GM21360 (cell line): ENCODE measurements around the gene SPAG9.
A peak's percentile ranks its signal among the peaks of the same experiment; 100 is the strongest.
"Not testable (repeated sequence)": the region's sequence is repeated elsewhere in the genome, so short reads cannot be mapped to it uniquely, and the experiment has no call there.

Experiments used
- ATAC-seq: cut with Tn5 transposase; IDR thresholded peaks from one replicate; pipeline ENCODE4 v1.9.1; 2021; ENCODE audit warnings: mild to moderate bottlenecking, moderate library complexity; ENCODE audit not compliant: unreplicated experiment

Gene SPAG9

GRCh38 chr17:51087072-51087757 lies 33.5 kb downstream of the SPAG9 start:
- no peak for ATAC-seq

- no peak for ATAC-seq
These were observed 35.4 kb downstream of the SPAG9 start for GRCh38 chr17:51085150-51085805.

GRCh38 chr17:51083981-51084380 lies 36.7 kb downstream of the SPAG9 start:
- ATAC-seq: no peak

GRCh38 chr17:51083364-51083763 lies 37.3 kb downstream of the SPAG9 start:
- not testable (repeated sequence) for ATAC-seq

- no peak for ATAC-seq
These were observed 41.6 kb downstream of the SPAG9 start for GRCh38 chr17:51079049-51079448.

GRCh38 chr17:51078009-51078592 lies 42.6 kb downstream of the SPAG9 start:
- no peak for ATAC-seq

GRCh38 chr17:51076821-51077220 lies 43.8 kb downstream of the SPAG9 start:
- ATAC-seq: no peak

GRCh38 chr17:51071556-51071955 lies 49.1 kb downstream of the SPAG9 start:
- no peak for ATAC-seq

- no peak for ATAC-seq
These were observed 55.2 kb downstream of the SPAG9 start for GRCh38 chr17:51065466-51065865.

- no peak for ATAC-seq
These were observed 56.5 kb downstream of the SPAG9 start for GRCh38 chr17:51064061-51064735.

- ATAC-seq: no peak
These were observed 60.3 kb downstream of the SPAG9 start for GRCh38 chr17:51060396-51060795.

- ATAC-seq: no peak
These were observed 60.9 kb downstream of the SPAG9 start for GRCh38 chr17:51059781-51060180.

GRCh38 chr17:51057534-51057933 lies 63.1 kb downstream of the SPAG9 start:
- no peak for ATAC-seq

GRCh38 chr17:51056813-51057510 lies 63.7 kb downstream of the SPAG9 start:
- no peak for ATAC-seq

GRCh38 chr17:51054748-51055147 lies 65.9 kb downstream of the SPAG9 start:
- ATAC-seq: no peak

- no peak for ATAC-seq
These were observed 68.4 kb downstream of the SPAG9 start for GRCh38 chr17:51052235-51052634.

GRCh38 chr17:51050291-51051033 lies 70.2 kb downstream of the SPAG9 start:
- peak; percentile 87 for ATAC-seq

GRCh38 chr17:51046514-51047384 lies 73.9 kb downstream of the SPAG9 start:
- no peak for ATAC-seq

- no peak for ATAC-seq
These were observed 74.6 kb downstream of the SPAG9 start for GRCh38 chr17:51046046-51046445.
